NCI-H2227 treated with DMSO at 0.1 percent for 48 hours (cell line): ENCODE measurements around the gene ACE.

ENCODE experiments used
- DNase-seq: peaks from one replicate; lab custom pipeline; 2025; lab: John Stamatoyannopoulos, UW

Gene ACE

GRCh38 chr17:63516910-63517824 lies 40.3 kb downstream of the ACE start:
- no peak for DNase-seq

GRCh38 chr17:63517825-63518534 lies 41.1 kb downstream of the ACE start:
- no peak for DNase-seq

- DNase-seq = no peak
Measured at GRCh38 chr17:63519116-63519881, 42.4 kb downstream of the ACE start.

GRCh38 chr17:63519972-63520882 lies 43.4 kb downstream of the ACE start:
- no peak for DNase-seq

- DNase-seq = no peak
Measured at GRCh38 chr17:63523253-63523855, 46.5 kb downstream of the ACE start, which contains the start of gene KCNH6. KCNH6 (plus strand) TSS chr17:63523358; CDS start chr17:63523414, 56 bp downstream.

GRCh38 chr17:63524051-63524450 lies 47.2 kb downstream of the ACE start:
- no peak for DNase-seq

GRCh38 chr17:63525190-63525946 lies 48.5 kb downstream of the ACE start:
- no peak for DNase-seq

GRCh38 chr17:63526861-63527260 lies 50.0 kb downstream of the ACE start:
- no peak for DNase-seq

GRCh38 chr17:63528183-63528582 lies 51.3 kb downstream of the ACE start:
- no peak for DNase-seq

GRCh38 chr17:63529711-63530556 lies 53.1 kb downstream of the ACE start:
- DNase-seq = no peak

- no peak for DNase-seq
Measured at GRCh38 chr17:63530557-63531021, 53.7 kb downstream of the ACE start.

- DNase-seq = no peak
Measured at GRCh38 chr17:63531022-63531965, 54.4 kb downstream of the ACE start.

- no peak for DNase-seq
Measured at GRCh38 chr17:63533433-63534077, 56.7 kb downstream of the ACE start.

- DNase-seq = no peak
Measured at GRCh38 chr17:63534078-63534570, 57.3 kb downstream of the ACE start.

GRCh38 chr17:63534816-63535455 lies 58.1 kb downstream of the ACE start:
- DNase-seq = no peak

GRCh38 chr17:63535640-63536039 lies 58.8 kb downstream of the ACE start:
- DNase-seq = no peak

- DNase-seq = no peak
Measured at GRCh38 chr17:63537001-63537400, 60.1 kb downstream of the ACE start.
